ENCODE measurements around the gene SPIN2B. TPM values are rescaled to one million over a fixed set of nuclear protein-coding genes. Genes with fewer than 3 reads are reported as not detected.
A peak's percentile ranks its signal among the peaks of the same experiment; 100 is the strongest.

SPIN2B gene
- total and polyA plus RNA-seq, 2 of the 8 experiments (the other 6 are each of a cell fraction or from before 2014, with no cell fraction given): 7.4 to 12.8 TPM

DNA sequence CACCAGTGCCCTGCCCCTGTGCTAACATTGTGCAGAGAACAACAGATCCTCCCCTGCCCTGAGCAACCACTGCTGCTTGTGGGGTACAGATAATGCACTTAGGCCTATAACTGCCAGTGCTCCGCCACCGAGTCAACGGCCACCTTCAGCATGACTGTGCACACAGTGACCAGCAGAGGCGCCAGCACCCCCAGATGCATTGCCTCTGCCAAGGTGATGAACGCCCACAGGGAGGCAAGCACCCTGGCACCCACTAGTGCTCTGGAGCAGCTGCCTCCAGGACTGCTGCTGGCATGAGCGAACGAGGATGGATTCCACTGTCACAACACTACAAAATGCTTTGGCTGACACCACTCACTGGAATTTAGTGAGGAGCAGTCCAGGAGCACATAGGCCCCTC, 38.2 kb downstream of the SPIN2B start:
- WGBS, 2 experiments (ENCODE audit: extremely low coverage in 1 of 2, insufficient coverage in 1 of 2, insufficient read length in 1 of 2, insufficient replicate concordance in 2 of 2, low coverage in 1 of 2, low lambda C conversion rate in 2 of 2, missing lambda C conversion rate in 1 of 2): 91% methylated on average over 7 of the region's 7 CpGs; no CpG with 5 or more reads in 1 of the 2 experiments
- H3K4me3 ChIP-seq (ENCODE audit: extremely low read depth in 1 of 4, insufficient read depth in 2 of 4, low read depth in 3 of 4, low read length in 4 of 4): no peak overlapping the region
- no peak overlapping the region for H3K18ac ChIP-seq (ENCODE audit: extremely low read depth, low read length)
- no peak for DNase-seq (ENCODE audit: low read depth in 1 of 2, low spot score in 2 of 2)
- no peak overlapping the region for H4K91ac ChIP-seq (replicated peaks; ENCODE audit: insufficient read length, low read length)
- H3K4ac ChIP-seq (replicated peaks; ENCODE audit: insufficient read length, low read depth, low read length): no peak overlapping the region
- no peak overlapping the region for H2AK5ac ChIP-seq (ENCODE audit: low read depth, low read length)
- H3K9ac ChIP-seq (replicated peaks in 1 of 4; ENCODE audit: extremely low read depth in 1 of 4, low read depth in 3 of 4, low read length in 3 of 4): no peak overlapping the region
- H3K14ac ChIP-seq (ENCODE audit: insufficient read length): no peak overlapping the region
- H3K23ac ChIP-seq (ENCODE audit: insufficient read length): no peak overlapping the region
- no peaks in the 10 kb centered on the region for H3K23me2 ChIP-seq (ENCODE audit: low read depth, low read length)
- no peak overlapping the region for H4K8ac ChIP-seq (ENCODE audit: extremely low read depth, insufficient read depth, low read length)
- H3K4me2 ChIP-seq (ENCODE audit: insufficient read depth in 1 of 2, low read depth in 2 of 2, low read length in 2 of 2): no peak overlapping the region
- CTCF ChIA-PET (ENCODE audit: partially characterized antibody): no interaction called here
- POLR2A ChIA-PET (ENCODE audit: partially characterized antibody): no interaction called here
- H3K4me1 ChIP-seq (replicated peaks in 1 of 4; ENCODE audit: control insufficient read depth in 3 of 4, insufficient read depth in 4 of 4, low read length in 3 of 4): no peaks in the 10 kb centered on the region
- H2BK20ac ChIP-seq (ENCODE audit: low read length): no peak overlapping the region
- H2BK120ac ChIP-seq (replicated peaks; ENCODE audit: low read depth, low read length): no peak overlapping the region
- H3K9me3 ChIP-seq (ENCODE audit: insufficient read depth in 2 of 2, low read depth in 1 of 2, low read length in 1 of 2): no peaks in the 10 kb centered on the region
- FAIRE-seq: no peak
- no peak overlapping the region for H4K5ac ChIP-seq (ENCODE audit: insufficient read length, low read depth, low read length)
- no peaks in the 10 kb centered on the region for H3K79me1 ChIP-seq (ENCODE audit: low read depth, low read length)
- no peaks in the 10 kb centered on the region for H3K27me3 ChIP-seq (replicated peaks in 1 of 4; ENCODE audit: control insufficient read depth in 3 of 4, extremely low read depth in 1 of 4, insufficient read depth in 3 of 4, low read length in 3 of 4)
- H2AFZ ChIP-seq (ENCODE audit: low read length): no peak overlapping the region
- no peak overlapping the region for H2BK12ac ChIP-seq (ENCODE audit: low read depth, low read length)
- H3K79me2 ChIP-seq (ENCODE audit: control insufficient read depth in 1 of 2, insufficient read depth in 2 of 2, low read length in 2 of 2): no peaks in the 10 kb centered on the region
- H3K27ac ChIP-seq (ENCODE audit: low read depth, low read length): no peak overlapping the region
- no peak overlapping the region for H2BK15ac ChIP-seq (ENCODE audit: low read length)
- peaks cover 0 to 3% (median 0%) of the 10 kb centered on the region in 4 experiments; a peak in 2 of 8 replicates for H3K36me3 ChIP-seq (ENCODE audit: control insufficient read depth in 2 of 4, insufficient read depth in 4 of 4, low read length in 3 of 4)
- no peak overlapping the region for H3K56ac ChIP-seq (replicated peaks; ENCODE audit: insufficient read length, low read depth, low read length)
- no peak overlapping the region for H2BK5ac ChIP-seq (ENCODE audit: low read depth, low read length)
- TF ChIP-seq TEAD4 (IDR thresholded peaks at IDR 0.05; ENCODE audit: low read depth, low read length) (no peak), CBX8 (IDR thresholded peaks at IDR 0.05; ENCODE audit: borderline replicate concordance, low read depth, low read length) (no peak), RAD21 (IDR thresholded peaks at IDR 0.05 in 1 of 2, conservative IDR thresholded peaks at IDR 0.05 in 1 of 2; ENCODE audit: low read depth in 2 of 2, low read length in 2 of 2) (peak in 1 of 2 experiments; percentile 4; a peak in 1 of 4 replicates), CTCF (IDR thresholded peaks at IDR 0.05; ENCODE audit: control extremely low read depth in 1 of 3, insufficient read depth in 1 of 3, low read depth in 1 of 3, low read length in 3 of 3) (peak in 2 of 3 experiments; percentile 49 to 50; a peak in 3 of 4 replicates), FOSL1 (IDR thresholded peaks at IDR 0.05; ENCODE audit: insufficient read depth, low read depth, low read length) (no peak), CHD2 (IDR thresholded peaks at IDR 0.05; ENCODE audit: low read length) (no peak)
- H4K20me1 ChIP-seq (replicated peaks in 1 of 2; ENCODE audit: control insufficient read depth in 1 of 2, insufficient read depth in 2 of 2, low read length in 2 of 2): no peaks in the 10 kb centered on the region
